Measurements from ENCODE around the gene ERC2. TPM values are rescaled to one million over a fixed set of nuclear protein-coding genes. Genes with fewer than 3 reads are reported as not detected.

The ERC2 gene
- polyA plus RNA-seq, 3 donors = not detected

DNA sequence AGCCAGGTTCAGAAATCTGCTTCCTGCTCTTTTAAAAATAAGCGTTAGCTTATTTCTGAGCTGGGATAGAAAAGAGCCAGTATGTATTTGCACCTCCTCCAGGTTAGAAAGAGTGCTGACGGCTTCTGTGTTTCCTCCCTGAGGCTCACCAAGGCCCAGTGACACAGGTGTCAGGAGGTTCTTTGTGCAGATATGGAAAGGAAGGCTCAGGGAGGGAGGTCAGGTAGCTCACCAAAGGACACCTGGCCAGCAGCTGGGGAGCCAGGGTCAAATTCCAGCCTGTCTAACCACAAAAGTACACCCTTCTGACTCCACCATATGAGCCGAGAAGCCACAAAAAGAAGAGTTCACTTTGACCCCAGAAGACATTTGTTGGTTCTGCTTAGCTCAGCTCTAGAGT is 780.1 kb downstream of the ERC2 start:
- no peak overlapping the region for H3K9ac ChIP-seq (ENCODE audit: insufficient read depth, low read length, poor library complexity, severe bottlenecking)
- intact Hi-C loops (cut with micrococcal nuclease) = loop anchor here in 1 of 2 donors (10.0 kb wide), 1 partner anchor 363 kb away; no protein-coding TSS in a partner anchor
- H3K9me3 Mint-ChIP-seq = peaks cover 0 to 3% (median 0%) of the 10 kb centered on the region in 7 donors
- DNase-seq = no peak
- no peak overlapping the region for H3K27ac ChIP-seq (ENCODE audit: low read depth in 1 of 2, low read length in 2 of 2)
- peaks cover 0 to 4% (median 2%) of the 10 kb centered on the region in 3 donors for H3K27me3 Mint-ChIP-seq (ENCODE audit: low read depth in 3 of 3)
- no peaks in the 10 kb centered on the region for H3K36me3 ChIP-seq (replicated peaks in 1 of 2; ENCODE audit: control insufficient read depth in 1 of 2, insufficient read depth in 2 of 2, low read length in 2 of 2)
- H3K4me1 Mint-ChIP-seq = peaks cover 6% of the 10 kb centered on the region
- peaks cover 0 to 7% of the 10 kb centered on the region in 2 donors for H3K4me1 ChIP-seq (ENCODE audit: control insufficient read depth in 1 of 2, insufficient read depth in 2 of 2, low read length in 2 of 2)
- no peak for TF ChIP-seq CTCF (IDR thresholded peaks at IDR 0.05)
- H3K79me2 ChIP-seq (ENCODE audit: insufficient read depth, low read length) = no peaks in the 10 kb centered on the region
- H3K4me2 ChIP-seq (replicated peaks; ENCODE audit: extremely low read depth, low read length, poor library complexity, severe bottlenecking) = no peak overlapping the region
- H2AFZ ChIP-seq (ENCODE audit: insufficient read depth, low read depth, low read length, poor library complexity, severe bottlenecking) = no peak overlapping the region
- H3K9me3 ChIP-seq (replicated peaks in 1 of 2; ENCODE audit: control insufficient read depth in 1 of 2, insufficient read depth in 1 of 2, low read length in 2 of 2) = no peaks in the 10 kb centered on the region
- H3K4me3 Mint-ChIP-seq = no peak overlapping the region
- H3K36me3 Mint-ChIP-seq = no peaks in the 10 kb centered on the region
- H3K27me3 ChIP-seq (ENCODE audit: control insufficient read depth in 2 of 2, insufficient read depth in 2 of 2, low read length in 2 of 2) = no peaks in the 10 kb centered on the region
- WGBS (ENCODE audit: insufficient coverage) = 97% methylated on average over 3 of the region's 3 CpGs
- no peaks in the 10 kb centered on the region for H4K20me1 ChIP-seq (ENCODE audit: insufficient read depth, low read length)
- H3K27ac Mint-ChIP-seq = no peak overlapping the region
- no peak overlapping the region for H3K4me3 ChIP-seq (replicated peaks in 1 of 3; ENCODE audit: low read depth in 2 of 3, low read length in 3 of 3)

DNA sequence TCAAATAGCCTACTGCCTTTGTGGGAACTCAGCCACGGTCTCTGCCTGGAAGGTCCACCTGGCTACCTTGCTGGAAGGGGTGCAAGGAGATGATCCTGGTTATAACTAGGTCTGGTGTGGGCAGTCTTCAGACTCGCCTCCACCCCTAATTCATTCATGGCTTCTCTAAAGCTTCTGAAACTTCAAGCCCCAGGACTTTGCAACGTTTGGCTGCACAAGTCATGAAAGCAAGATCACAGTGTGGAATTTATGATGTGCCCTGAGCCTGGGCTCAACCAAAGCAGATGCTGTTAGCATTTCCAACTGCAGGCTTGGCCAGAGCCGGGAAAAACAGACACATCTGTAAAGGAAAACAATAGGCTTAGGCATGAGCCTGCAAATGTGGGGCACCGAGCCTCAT is 780.7 kb downstream of the ERC2 start:
- no peaks in the 10 kb centered on the region for H4K20me1 ChIP-seq (ENCODE audit: insufficient read depth, low read length)
- Mint-ChIP-seq H3K27me3 (ENCODE audit: low read depth in 3 of 3) (peaks cover 0 to 4% (median 2%) of the 10 kb centered on the region in 3 donors), H3K9me3 (peaks cover 0 to 3% (median 0%) of the 10 kb centered on the region in 7 donors), H3K36me3 (no peaks in the 10 kb centered on the region), H3K4me3 (no peak overlapping the region), H3K4me1 (peaks cover 6% of the 10 kb centered on the region), H3K27ac (no peak overlapping the region)
- no peaks in the 10 kb centered on the region for H3K27me3 ChIP-seq (ENCODE audit: control insufficient read depth in 2 of 2, insufficient read depth in 2 of 2, low read length in 2 of 2)
- 79% methylated on average over 4 of the region's 5 CpGs for WGBS (ENCODE audit: insufficient coverage)
- no peak for DNase-seq
- no peak overlapping the region for H3K4me2 ChIP-seq (replicated peaks; ENCODE audit: extremely low read depth, low read length, poor library complexity, severe bottlenecking)
- no peak for TF ChIP-seq CTCF (IDR thresholded peaks at IDR 0.05)
- H3K36me3 ChIP-seq (replicated peaks in 1 of 2; ENCODE audit: control insufficient read depth in 1 of 2, insufficient read depth in 2 of 2, low read length in 2 of 2) = no peaks in the 10 kb centered on the region
- no peak overlapping the region for H3K27ac ChIP-seq (ENCODE audit: low read depth in 1 of 2, low read length in 2 of 2)
- H3K79me2 ChIP-seq (ENCODE audit: insufficient read depth, low read length) = no peaks in the 10 kb centered on the region
- intact Hi-C loops (cut with micrococcal nuclease) = loop anchor here in 1 of 2 donors (10.0 kb wide), 1 partner anchor 363 kb away; no protein-coding TSS in a partner anchor
- H3K4me1 ChIP-seq (ENCODE audit: control insufficient read depth in 1 of 2, insufficient read depth in 2 of 2, low read length in 2 of 2) = peaks cover 0 to 7% of the 10 kb centered on the region in 2 donors
- no peaks in the 10 kb centered on the region for H3K9me3 ChIP-seq (replicated peaks in 1 of 2; ENCODE audit: control insufficient read depth in 1 of 2, insufficient read depth in 1 of 2, low read length in 2 of 2)
- no peak overlapping the region for H3K9ac ChIP-seq (ENCODE audit: insufficient read depth, low read length, poor library complexity, severe bottlenecking)
- H3K4me3 ChIP-seq (replicated peaks in 1 of 3; ENCODE audit: low read depth in 2 of 3, low read length in 3 of 3) = no peak overlapping the region
- H2AFZ ChIP-seq (ENCODE audit: insufficient read depth, low read depth, low read length, poor library complexity, severe bottlenecking) = no peak overlapping the region

Data from CD14-positive monocyte (primary cell).